GM21717 (cell line): ENCODE measurements around the gene PEX5L.

Experiments
- ATAC-seq: cut with Tn5 transposase; IDR thresholded peaks from one replicate; pipeline ENCODE4 v1.9.1; 2021; ENCODE audit warnings: mild to moderate bottlenecking, moderate library complexity; ENCODE audit not compliant: unreplicated experiment

The PEX5L gene

DNA sequence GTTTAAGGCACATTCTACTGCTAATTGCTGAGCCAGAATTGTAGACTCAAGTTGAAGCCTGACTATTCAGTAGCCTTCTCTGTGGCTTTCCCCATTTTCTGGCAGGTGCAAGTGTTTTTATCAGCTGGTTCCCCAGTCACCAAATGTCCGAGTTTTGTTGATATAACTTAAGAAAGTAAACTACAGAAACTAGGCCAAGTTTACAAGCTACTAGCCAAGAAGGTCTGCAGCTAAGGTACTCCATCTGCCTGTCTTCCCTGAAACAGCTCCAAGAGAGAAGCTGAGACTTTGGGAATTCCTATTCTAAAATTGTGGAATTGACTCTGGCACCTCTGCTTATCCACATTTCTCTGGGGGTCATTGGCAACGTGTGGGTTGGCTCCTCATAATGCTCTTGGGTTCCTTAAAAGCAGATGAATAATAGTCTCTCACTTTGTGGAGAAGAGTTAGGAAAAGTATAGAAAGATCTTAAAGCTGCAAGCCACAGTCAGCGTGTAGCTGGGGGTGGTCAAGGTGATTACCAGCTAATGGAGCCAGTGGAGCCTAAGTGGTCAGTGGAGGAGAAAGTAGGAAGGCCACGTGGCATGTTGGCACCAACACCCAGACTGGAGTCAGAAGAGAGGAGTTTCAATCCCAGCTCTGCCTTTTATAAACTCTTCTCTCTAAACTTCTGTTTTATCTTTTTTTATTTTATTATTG lies 128.8 kb downstream of the PEX5L start:
- ATAC-seq, result no peak

DNA sequence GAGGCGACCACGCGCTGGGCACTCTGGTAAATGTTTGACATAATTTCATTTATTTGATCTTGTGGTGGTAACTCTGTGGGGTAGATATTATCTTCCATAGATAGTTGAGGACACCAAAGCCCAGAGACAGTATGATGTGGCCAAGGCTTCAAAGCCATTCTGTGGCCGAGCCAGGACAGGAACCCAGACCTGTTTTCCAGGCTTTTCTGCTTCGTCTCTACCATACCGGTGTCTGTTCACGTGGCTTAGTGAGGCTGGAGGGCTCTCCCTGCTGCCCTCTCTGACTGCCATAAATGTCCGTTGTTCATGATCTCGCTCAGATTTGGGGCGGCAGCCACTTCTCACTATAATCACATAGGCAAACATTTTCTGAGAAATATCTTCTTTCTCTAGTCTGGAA lies 134.7 kb downstream of the PEX5L start:
- ATAC-seq, result no peak

DNA sequence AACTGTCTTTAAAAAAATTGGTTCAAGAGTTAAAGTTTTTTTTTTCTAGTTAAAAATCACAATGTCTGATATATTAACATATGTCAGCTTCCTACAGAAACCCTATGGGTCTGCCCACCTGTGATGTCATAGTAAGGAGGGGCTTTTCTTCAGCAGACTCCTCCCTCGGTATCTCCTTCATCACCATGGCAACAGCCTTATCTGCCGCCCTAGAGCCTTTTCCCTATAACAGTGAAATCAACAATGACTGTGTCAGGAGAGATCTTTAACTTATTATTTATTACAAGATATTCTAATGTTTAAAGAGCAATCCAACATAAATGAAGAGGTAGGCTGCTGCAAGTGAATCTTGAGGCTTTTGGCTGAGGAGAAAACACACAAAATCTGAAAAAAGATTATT lies 138.7 kb downstream of the PEX5L start:
- peak; percentile 90 for ATAC-seq

DNA sequence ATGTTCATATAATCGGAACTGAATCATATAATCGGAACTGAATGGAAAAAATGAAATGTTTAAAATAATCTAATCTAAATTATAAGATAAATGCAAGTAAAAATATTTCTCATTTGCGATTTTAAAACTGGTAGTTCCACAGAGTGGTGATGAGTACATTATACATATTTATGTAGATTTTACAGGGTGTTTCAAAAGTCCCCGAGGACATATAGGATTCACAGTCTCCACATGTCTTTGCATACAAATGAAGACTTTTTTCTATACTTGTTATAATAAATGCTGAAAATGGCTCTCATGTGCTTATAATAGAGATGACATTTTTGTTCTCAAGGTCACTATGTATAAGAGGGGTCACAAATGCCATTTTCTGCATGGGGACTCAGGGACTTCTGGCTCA lies 139.5 kb downstream of the PEX5L start:
- ATAC-seq, result no peak

DNA sequence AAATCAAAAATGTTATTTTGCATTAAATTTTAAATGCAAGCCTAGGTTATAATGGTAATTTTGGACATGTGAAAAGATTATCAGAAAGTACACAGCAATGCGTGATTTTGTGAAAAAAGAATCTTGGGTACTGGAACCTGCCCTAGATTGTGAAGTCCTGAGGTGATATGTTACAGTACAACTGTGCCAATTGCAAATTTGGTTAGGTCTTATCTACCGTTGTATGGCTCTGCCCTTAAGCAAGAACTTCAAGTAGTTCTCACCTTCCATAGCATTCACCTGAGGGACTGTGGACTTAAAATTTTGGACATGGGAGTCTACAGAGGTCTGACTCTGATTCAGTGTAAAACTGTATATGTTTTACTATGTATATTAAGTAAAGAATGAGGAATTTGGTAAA lies 140.2 kb downstream of the PEX5L start:
- no peak for ATAC-seq

DNA sequence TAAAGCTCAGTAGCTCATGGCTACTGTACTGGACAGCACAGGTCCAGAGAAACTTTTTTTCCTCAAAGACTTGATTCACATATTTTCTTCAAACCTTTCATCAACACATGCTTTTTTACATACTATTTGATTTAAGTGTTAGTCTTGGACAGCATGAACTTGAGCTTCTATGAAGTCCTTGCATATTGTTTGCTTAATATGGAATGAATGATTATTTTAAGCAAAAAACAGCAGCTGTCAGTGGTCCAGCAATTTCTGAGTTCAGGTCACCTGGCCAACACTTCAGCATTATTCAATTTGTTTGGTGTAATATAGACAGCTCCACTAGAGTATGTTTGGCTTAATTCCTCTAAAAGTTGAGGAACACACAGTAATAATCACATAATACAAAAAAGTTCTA lies 141.4 kb downstream of the PEX5L start:
- ATAC-seq, result no peak

DNA sequence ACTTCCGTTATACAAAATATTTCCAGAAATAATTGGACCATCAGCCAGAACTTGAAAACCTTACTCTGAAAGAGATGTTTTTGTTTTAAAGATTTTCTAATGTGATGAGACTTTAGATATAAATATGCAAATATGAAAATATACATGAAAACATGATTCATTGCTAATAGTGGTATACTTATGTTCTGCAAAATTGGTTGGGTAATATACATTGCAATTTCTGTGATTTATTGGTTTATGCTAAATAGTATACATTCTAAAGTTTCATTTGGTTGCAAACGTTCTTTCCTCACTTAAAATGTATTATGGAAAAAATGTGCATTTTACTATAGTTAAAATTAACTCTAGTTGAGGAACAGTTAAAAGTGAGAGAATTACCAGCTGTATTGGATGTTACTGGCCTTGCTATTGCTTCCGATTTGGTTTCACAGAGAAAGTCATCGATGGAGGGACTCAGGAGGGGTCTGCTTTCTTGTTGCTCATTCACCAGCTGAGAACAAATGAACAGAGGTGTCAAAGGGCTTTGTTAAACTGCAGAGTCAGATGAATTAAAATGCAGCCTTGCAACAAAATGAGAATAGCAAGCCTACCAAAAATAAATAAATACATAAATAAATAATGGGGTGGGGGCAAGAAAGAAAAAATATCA lies 149.3 kb downstream of the PEX5L start:
- no peak for ATAC-seq

DNA sequence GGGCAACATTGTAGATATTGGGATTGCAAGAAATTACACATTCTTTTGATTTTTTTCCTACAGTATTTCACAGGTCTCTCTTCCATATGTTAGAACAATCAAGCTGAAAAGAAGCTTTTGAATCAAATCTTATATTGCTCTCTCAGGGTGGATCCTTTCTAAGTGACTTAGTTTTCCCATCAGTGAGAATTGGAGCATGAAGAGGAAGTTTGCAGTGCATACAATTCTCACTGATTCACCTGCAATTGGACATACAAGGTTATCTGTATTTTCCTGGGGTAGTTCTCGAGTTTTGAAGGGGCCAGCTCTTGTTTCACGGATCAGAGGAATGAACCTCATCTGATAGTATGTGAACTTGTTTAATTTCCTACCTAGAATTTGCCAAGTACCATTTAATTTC lies 150.8 kb downstream of the PEX5L start:
- ATAC-seq, result no peak

DNA sequence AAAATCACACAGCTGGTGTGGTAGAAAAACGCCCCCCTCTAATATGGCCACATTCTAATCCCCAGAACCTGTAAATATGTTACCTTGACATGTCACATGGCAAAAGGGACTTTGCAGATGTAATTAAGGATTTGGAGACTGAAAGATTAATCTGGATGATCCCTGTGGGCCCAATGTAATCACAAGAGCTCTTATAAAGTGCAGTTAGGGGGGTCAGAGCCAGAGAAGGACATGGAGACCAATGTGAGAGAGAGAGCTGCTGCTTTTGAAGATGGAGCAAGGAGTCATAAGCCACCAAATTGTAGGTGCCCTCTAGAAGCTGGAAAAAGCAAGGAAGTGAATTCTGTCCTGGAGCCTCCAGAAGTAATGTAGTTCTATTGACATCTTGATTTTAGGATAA lies 152.6 kb downstream of the PEX5L start:
- ATAC-seq, result no peak

DNA sequence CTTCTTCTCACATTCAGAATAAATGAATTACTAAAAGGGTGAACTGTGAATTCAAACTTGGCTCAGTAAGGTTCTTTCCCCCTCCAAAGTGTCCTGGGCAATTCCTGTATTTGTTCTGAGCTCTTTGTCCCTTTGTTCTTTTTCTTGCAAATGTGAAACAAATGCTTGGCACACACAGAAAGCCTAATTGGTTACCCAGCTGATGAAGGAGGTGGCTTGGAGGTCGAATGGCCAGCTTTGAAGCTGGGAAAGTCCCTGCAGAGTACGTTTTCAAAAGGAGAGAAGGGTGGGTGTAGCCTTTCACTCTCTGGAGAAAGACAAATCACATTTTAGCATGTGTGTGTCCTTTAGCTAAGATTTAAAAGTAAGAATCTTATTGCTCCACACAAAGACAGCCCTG lies 154.4 kb downstream of the PEX5L start:
- peak; percentile 77 for ATAC-seq

DNA sequence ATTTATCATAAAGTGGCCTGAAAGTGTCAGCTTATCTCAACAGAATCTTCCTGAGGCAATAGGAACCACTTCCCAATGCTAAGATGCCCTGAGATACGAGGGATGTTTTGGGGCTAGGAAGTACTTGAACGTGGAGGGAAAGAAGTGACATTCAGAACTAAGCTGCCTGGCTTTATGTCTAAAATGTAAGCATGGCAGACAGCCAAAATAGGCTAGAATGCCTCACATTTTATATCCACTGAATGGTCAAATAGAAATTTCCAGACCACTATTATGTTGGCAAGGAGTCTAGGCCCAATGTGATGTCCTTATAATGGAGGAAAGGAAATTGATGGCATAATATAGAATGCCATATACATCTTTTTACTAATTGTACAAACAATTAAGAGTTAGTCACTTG lies 154.9 kb downstream of the PEX5L start:
- no peak for ATAC-seq

DNA sequence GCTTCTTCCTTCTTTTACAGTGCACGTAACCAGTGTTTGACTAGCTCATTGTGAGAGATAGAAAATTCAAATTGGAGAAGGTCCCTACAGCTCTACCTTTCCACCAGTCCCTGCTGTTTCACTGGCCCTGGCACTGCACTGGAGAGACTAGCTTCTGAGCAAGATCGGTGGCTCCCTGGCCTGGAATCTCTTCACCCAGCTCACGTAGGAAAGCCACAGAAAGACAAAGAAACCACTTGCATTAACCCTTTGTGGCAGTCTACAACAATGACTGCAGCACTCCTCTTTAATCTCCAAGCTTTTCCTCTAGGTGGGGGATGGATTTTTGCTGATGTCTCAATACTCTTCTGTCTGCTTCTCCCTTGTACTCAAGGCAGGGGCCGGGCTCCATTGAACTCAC lies 155.9 kb downstream of the PEX5L start:
- ATAC-seq, result no peak

DNA sequence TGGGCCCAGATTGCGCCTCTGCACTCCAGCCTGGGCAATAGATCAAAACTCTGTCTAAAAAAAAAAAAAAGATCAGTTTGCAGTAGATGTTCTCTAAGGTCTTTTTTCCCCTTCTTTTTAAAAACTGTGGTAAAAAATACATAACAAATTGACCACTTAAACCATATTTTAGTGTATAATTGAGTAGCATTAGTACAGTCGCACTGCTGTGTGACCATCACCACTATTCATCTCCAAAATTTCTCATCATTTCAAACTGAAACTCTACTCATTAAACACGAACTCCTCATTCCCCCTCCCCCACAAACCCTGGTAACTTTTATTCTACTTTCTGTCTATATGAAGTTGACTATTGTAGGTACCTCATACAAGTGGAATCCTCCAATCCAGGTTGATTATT lies 160.3 kb downstream of the PEX5L start:
- no peak for ATAC-seq

DNA sequence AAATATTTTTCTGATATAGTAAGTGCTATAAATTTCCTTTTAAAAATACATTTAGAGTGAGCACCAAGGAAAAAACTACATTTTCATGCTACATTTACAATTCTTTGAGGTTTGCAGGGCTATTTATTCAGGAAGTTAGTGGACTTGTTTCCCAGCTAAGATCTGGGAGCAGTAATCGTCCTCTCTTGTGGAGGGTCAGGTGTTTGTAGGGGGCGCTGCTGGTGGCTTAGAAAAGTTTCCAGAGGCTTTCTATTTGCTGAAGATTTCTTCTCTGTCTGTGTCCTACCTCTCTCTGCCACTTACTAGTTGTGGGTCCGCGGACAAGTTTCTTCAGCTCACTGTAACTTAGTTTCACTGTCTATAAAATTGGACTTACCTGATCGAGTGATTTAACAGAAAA lies 163.9 kb downstream of the PEX5L start:
- ATAC-seq, result no peak

DNA sequence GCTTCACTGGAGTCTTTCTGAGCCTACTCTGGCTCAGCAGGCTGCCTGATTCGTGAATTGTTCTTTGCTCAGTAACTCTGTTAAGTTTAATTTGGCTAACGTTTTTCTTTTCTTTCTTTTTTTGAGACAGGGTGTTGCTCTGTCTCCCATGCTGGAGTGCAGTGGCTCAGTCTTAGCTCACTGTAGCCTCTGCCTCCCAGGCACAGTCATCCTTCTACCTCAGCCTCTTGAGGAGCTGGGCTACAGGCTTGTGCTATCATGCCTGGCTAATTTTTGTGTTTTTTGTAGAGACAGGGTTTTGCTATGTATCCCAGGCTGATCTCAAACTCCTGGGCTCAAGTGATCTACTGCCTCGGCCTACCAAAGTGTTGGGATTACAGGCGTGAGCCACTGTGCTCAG lies 165.0 kb downstream of the PEX5L start:
- ATAC-seq, result peak; percentile 32

DNA sequence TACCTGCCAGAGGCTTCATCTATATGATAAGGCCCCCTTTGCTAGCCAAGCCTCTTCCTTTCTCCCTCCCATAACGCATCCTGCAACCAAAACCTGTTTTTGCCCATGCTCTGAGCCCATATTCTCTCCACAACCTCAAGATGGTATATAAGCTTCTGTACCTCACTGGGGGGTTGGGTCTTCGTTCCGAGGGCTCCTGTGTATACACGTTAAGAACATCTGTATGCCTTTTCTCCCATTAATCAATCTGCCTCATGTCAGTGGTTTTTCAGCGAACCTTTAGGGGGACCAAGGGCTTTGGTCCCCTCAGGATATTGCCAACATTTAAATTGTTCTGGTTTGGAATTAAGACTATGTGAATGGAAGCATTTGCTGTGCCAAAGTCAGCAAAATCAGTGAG lies 168.0 kb downstream of the PEX5L start:
- ATAC-seq, result no peak

DNA sequence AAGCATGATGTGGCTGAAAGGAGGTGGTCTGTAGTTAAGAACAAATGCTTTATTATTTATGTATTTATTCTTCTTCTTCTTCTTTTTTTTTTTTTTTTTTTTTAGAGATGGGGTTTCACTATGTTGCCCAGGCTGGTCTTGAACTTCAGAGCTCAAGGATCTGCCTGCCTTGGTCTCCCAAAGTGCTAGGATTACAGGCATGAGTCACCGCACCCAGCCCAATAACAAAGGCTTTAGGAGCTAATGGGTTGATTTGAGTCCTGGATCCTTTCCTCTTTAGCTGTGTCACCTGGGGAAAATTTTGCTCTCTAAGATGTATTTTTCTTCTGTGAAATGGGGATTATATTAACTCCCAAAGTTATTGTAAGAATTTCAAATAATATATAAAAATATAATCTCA lies 168.8 kb downstream of the PEX5L start:
- no peak for ATAC-seq

DNA sequence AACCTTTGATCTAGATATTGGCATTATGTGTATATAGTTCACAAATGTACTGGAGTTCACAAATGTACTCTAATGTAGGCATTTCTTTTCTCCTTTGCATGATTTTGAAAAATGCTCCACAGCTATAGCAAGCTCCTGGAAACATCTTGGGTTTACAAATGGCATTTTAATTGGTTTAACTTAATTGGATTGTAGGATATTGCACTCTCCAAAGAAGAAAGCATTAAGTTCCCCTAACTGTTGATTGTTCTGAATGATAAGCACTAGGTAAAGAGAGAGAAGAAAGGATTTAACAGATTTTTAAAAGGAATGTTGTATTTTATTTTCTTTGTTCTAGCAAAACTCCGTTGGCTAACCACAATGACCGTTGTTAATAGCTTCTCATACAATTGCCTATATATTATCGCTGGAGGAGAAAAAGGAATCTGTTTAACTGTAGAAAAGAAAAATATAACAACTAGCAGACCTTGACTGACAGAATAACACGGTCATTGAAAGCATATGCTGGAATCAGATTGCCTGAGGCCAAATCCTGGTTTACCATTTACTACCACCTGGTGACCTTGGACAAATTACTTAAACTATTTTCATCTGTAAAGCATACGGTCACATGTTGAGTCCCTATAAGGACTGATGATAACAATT lies 170.8 kb downstream of the PEX5L start:
- no peak for ATAC-seq

DNA sequence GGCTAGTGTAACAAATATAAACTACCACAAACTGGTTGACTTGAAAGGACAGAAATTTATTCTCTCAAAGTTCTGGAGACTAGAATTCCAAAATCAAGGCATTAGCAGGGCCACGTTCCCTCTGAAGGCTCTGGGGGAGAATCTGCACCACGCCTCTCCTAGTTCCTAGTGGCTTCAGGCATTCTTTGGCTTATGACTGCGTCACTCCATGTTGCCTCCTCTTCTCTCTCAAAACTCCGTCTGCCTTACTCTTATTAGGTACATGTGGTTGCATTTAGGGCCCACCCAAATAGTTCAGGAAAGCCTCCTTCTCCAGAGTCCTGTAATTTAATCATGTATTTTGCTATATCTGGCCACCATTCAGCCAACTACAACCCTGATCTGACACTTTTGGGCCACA lies 174.8 kb downstream of the PEX5L start:
- no peak for ATAC-seq

DNA sequence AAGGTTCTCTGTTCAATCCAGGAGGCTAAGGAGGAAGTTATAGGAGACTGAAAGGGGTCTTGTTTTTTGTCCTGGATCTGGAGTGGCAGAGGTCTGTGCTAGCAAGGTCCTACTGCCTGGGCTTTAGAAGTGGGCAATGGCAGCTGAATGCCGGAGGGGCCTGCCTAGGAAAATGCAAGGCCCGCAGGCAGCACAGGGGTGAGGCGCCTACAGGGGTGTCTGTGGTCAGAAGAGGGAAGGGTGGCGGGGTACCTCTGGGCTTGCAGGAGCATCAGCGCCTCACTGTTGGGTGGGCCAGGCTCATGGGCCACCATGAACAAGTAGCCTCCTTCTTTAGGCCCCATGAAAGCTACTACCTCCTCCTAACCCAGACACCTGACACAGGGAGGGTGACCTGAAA lies 175.4 kb downstream of the PEX5L start:
- no peak for ATAC-seq

DNA sequence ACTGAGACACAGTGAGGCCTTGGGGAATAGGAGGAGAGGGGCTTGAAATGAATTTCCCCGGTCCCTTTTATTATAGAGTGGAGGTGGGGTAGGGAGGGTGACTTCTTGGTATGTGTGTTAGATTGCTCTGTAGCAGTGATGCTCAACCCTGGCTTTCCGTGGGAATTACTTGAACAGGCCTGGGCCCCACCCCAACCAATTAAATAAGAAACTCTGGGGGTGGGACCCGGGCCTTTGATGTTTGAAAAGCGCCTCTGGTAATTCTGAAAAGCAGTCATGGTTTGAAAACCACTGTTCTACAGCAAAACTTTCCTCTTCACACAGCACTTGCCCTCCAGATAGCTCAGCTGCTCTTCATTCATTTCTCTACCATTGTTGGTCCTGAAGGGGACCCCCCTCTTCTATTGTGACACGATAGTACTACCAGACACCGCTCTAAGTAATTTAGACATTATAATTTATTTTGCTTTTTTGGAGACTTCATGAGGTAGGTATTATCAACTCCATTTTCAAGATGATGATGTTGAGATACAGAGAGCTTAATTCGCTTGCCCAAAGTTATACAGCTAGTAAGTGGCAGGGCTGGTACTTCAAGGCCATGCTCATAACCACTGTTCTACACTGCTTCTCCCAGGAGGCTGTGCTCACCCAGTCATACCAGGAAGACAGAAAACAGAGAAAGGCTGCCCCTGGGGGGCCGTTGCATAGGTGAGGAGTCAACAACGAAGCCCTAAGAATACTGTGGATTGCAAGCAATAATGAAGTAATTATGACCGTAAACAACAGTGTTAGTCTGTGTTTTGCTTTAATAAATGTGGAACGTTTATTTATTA lies 176.2 kb downstream of the PEX5L start:
- no peak for ATAC-seq

DNA sequence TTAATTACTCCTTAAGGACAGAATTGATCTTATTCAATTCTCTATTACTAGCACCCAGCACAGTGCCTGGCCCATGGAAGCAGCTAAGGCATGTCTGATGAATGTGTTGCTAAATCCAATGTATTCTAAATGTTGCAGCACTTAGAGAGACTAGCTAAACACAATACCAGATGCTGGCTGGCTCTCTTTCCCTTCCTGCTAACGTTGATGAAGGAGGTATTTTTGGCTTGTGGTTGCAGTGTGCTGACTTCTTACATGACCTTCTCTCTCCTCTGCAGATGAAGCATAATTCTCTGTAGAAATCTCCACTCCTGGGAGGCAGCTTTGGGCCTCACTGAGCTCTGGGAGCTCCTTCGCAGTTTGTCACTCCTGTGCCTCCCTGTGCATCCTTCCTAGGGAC lies 183.6 kb downstream of the PEX5L start:
- ATAC-seq, result no peak
